HG02610 (cell line): ENCODE data around the gene NOP53.
"Not testable (repeated sequence)": the region's sequence is repeated elsewhere in the genome, so short reads cannot be mapped to it uniquely, and the experiment has no call there.

Experiments
- ATAC-seq: cut with Tn5 transposase; IDR thresholded peaks from one replicate; pipeline ENCODE4 v1.9.1; 2021; ENCODE audit warnings: mild to moderate bottlenecking, moderate library complexity; ENCODE audit not compliant: unreplicated experiment

The NOP53 gene

GRCh38 chr19:47803671-47804070 lies 58.3 kb downstream of the NOP53 start:
- ATAC-seq: not testable (repeated sequence)

- ATAC-seq: not testable (repeated sequence)
These were observed 59.1 kb downstream of the NOP53 start, which contains the start of gene TPRX1 for GRCh38 chr19:47804451-47804850. Gene TPRX1, minus strand, starts transcription at chr19:47804551. Its CDS starts 12 bp downstream, at chr19:47804539.

GRCh38 chr19:47805313-47805712 lies 60.0 kb downstream of the NOP53 start:
- no peak for ATAC-seq

- ATAC-seq: no peak
These were observed 61.1 kb downstream of the NOP53 start for GRCh38 chr19:47806435-47806834.
